HuH-7 (cell line): ENCODE results near the gene ELP6.
"Not testable (repeated sequence)": the region's sequence is repeated elsewhere in the genome, so short reads cannot be mapped to it uniquely, and the experiment has no call there.

Experiments
- DNase-seq: peaks from one replicate; pipeline ENCODE4 v3.0.0; 2011; ENCODE audit warnings: low spot score

The ELP6 gene

GRCh38 chr3:47512416-47513124, 942 bp downstream of the ELP6 start:
- DNase-seq = peak; percentile 12

DNA sequence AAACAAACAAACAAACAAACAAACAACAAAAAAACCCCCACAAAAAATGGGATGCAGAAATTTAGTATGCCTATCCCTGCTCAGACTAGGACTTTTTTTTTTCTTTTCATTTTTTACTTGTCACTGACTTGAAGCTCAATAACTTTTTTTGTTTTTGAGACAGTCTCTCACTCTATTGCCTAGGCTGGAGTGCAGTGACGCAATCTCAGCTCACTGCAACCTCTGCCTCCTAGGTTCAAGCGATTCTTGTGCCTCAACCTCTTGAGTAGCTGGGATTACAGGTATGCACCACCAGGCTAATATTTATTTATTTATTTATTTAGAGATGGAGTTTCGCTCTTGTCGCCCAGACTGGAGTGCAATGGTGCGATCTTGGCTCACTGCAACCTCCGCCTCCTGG, 8.2 kb downstream of the ELP6 start:
- DNase-seq = not testable (repeated sequence)

DNA sequence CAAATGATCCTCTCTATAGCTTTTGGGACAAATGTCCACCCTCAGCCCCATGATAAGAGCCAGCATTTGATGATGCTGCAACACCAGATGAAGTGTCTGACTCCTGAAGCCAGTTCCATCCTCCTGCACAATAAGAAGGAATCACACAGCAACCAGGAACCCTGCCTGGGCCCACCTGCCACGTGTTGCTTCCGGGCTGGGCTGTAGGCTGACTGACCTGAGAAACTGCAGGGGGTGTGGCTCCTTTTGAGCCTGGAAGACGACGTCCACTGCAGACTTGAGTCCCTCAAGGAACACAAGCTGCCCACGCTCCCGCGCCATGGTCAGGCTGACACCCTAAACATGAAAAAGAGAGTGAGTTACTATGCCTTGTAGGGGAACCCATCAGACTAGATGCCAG, 9.4 kb downstream of the ELP6 start:
- DNase-seq = no peak

GRCh38 chr3:47503033-47503432, 10.5 kb downstream of the ELP6 start:
- no peak for DNase-seq

GRCh38 chr3:47496892-47497291, 16.6 kb downstream of the ELP6 start:
- DNase-seq = no peak

DNA sequence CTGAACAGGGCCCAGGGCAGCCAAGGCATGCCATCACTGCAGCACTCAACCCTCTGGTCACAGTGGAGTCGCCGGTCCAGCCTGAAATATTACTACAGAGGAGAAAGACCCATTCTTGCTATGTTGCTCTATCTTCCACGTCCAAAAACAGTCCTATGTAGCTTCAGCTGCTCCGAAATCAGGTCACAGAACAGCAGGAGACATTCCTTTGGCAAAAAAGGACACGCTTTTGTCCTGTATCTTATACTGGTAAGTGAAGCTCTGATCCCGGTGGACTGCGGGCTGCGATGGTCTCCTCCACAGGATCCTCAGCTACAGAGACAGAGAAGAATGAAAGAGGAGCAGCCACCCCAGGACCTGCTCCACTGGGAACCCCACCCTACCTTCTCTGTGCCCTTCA, 17.6 kb downstream of the ELP6 start:
- no peak for DNase-seq

GRCh38 chr3:47495111-47495510, 18.4 kb downstream of the ELP6 start:
- no peak for DNase-seq

DNA sequence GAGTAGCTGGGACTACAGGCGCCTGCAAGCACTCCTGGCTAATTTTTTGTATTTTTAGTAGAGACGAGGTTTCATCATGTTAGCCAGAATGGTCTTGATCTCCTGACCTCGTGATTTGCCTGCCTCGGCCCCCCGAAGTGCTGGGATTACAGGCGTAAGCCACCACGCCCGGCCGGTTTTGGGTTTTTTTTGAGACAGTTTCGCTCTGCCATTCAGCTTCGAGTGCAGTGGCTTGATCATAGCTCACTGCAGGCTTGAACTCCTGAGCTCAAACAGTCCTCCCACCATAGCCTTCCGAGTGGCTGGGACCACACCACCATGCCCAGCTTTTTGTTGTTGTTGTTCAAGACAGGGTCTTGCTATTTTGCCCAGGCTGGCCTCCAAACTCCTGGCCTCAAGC, 21.7 kb downstream of the ELP6 start:
- DNase-seq = no peak

- no peak for DNase-seq
Measured at GRCh38 chr3:47491186-47491585, 22.3 kb downstream of the ELP6 start.

GRCh38 chr3:47487265-47487664, 26.2 kb downstream of the ELP6 start:
- no peak for DNase-seq

DNA sequence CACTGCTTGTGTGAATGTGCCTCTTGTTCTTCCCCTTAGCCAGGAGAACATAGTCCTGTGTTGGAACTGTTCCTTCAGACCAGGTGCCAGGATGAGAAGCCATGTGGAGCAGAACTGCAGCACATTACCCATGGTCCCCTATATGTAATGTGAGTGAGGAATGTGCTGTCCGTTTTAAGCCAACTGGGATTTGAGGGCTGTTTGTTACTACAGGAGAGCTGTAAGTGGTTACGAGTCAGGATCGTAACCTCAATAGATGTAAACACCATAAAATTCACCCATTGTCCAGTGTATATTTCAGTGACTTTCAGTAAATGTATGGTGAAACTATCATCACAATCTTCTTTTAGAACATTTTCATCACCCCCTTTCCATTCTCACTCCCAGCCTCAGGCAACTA, 27.7 kb downstream of the ELP6 start:
- no peak for DNase-seq

GRCh38 chr3:47482366-47482765, 31.1 kb downstream of the ELP6 start:
- no peak for DNase-seq

DNA sequence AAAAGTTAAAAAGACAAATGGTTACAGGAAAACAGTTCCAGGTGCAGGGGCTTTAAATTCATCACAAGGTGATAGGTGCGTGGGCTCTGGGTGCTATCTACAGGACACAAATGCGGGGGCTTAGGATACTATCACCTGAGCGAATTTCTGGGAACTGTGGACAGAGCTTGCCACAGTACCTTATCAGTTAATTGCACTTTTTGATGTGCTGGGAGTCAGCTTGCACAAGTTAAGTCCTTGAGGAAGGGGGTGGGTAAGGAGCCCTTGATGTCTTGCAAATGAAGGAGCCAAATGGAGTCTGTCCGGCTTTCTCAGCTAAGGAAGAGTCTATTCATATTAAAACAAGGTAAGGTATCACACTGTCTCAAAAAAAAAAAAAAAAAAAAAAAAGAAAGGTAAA, 31.7 kb downstream of the ELP6 start:
- DNase-seq = not testable (repeated sequence)

GRCh38 chr3:47480267-47480666, 33.2 kb downstream of the ELP6 start:
- DNase-seq = not testable (repeated sequence)

DNA sequence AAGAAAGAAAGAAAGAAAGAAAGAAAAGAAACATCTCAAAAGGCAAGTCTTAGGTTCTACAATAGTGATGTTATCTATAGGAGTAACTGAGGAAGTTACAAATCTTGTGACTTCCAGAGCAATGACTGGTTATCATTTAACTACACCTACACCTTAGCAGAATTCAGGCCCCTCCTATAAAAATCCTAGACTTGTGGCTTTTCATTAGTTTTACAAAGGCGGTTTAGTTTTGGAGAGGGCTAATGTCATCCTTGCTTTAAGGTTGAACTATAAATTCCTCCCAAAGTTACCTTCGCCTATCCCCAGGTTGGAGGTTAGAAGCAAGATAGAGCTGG, 33.7 kb downstream of the ELP6 start:
- no peak for DNase-seq

- no peak for DNase-seq
Measured at GRCh38 chr3:47478022-47478421, 35.5 kb downstream of the ELP6 start.

- DNase-seq = no peak
Measured at GRCh38 chr3:47476644-47477199, 36.8 kb downstream of the ELP6 start.

GRCh38 chr3:47476330-47476626, 37.2 kb downstream of the ELP6 start:
- no peak for DNase-seq

DNA sequence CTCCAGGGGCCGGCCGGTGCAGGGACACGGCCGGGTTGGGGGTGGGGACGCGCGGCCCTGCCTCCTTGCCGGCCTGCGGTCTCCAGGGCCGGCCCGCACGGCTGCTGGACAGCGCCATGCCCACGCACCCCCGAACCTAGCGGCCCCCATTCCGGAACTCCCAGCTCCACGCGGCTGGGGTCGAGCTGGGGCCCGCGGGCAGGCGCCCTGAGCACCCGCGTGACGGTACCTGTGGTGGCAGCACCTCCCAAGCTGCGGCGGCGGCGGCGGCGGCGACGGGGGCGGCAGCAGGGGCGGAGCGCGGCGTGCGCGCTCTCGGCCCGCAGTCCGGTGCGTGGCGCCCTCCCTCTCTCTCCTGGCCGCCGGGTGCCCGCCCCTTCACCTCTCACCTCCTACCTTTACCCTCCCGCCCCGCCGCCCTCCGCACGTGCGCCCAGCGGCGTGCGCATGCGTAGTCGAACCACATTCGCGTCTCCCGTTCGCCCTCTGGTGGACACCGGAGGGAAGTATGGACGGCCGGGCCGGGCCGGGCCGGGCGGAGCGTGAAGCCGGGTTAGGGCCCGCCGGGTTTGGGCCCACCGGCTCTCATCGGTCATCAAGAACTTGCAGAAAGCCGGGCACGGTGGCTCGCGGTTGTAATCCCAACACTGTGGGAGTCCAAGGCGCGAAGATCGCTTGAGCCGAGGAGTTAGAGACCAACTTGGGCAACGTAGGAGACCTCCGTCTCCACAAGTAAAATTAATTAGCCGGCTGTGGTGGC, 37.8 kb downstream of the ELP6 start, which contains the start of gene SCAP:
Gene SCAP (minus strand): TSS at position 372 of the 760 bp plus-strand sequence. CDS start 32,948 bp downstream, outside the sequence.
- peak; percentile 92 for DNase-seq

- DNase-seq = peak; percentile 23
Measured at GRCh38 chr3:47475029-47475569, 38.4 kb downstream of the ELP6 start.

DNA sequence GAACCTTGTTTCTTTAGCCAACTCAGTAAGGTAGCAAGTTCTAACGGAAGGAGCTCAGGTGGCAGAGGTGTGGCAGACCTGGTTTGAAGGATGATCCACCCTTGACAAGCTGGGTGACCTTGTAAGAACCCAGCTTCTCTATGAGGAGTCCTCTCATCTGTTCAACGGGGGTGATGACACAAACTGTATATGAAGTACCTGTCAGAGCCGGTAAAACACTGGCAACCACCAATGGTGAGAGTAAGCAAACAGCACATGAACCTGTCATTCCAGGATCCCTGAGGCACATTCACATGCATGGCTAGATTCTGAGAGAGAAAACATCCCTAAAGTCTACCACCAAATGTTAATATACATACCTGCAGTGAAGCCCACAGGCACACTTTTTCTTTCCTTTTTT, 40.1 kb downstream of the ELP6 start:
- no peak for DNase-seq

DNA sequence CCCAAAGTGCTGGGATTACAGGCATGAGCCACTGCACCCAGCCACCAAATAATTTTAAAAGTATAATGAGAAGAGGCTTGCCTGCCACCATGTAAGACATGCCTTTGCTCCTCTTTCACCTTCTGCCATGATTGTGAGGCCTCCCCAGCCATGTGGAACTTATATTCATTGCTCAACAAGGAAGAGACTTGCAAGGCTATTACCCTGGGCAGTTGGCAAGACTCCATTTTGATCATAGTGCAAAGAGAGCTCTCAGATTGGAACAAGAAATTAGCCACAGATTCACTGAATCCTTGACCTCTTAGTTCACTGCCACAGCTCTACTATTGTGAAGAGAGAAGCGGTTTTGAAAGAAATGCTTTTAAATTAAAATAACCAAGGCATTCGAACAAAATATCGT, 43.9 kb downstream of the ELP6 start:
- DNase-seq = no peak

DNA sequence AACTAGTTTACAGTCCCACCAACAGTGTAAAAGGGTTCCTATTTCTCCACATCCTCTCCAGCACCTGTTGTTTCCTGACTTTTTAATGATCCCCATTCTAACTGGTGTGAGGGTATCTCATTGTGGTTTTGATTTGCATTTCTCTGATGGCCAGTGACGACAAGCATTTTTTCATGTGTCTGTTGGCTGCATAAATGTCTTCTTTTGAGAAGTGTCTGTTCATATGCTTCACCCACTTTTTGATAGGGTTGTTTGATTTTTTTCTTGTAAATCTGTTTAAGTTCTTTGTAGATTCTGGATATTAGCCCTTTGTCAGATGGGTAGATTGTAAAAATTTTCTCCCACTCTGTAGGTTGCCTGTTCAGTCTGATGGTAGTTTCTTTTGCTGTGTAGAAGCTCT, 45.2 kb downstream of the ELP6 start:
- not testable (repeated sequence) for DNase-seq
